Measurements from ENCODE around the gene IFNGR2.

DNA sequence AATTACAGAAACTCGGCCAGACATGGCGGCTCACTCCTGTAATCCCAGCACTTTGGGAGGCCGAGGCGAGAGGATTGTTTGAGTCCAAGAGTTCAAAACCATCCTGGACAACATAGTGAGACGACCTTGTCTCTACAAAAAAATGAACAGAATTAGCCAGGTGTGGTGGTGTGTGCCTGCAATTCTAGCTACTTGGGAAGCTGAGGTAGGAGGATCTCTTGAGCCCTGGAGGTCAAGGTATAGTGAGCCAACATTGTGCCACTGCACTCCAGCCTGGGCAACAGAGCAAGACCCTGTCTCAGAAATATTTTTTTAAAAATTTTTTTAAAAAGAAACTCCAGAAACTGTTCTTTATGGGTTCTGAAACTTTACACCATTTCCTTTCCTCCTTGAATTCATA is 38.4 kb upstream of the IFNGR2 start:
- TF ChIP-seq, protein P1, sequence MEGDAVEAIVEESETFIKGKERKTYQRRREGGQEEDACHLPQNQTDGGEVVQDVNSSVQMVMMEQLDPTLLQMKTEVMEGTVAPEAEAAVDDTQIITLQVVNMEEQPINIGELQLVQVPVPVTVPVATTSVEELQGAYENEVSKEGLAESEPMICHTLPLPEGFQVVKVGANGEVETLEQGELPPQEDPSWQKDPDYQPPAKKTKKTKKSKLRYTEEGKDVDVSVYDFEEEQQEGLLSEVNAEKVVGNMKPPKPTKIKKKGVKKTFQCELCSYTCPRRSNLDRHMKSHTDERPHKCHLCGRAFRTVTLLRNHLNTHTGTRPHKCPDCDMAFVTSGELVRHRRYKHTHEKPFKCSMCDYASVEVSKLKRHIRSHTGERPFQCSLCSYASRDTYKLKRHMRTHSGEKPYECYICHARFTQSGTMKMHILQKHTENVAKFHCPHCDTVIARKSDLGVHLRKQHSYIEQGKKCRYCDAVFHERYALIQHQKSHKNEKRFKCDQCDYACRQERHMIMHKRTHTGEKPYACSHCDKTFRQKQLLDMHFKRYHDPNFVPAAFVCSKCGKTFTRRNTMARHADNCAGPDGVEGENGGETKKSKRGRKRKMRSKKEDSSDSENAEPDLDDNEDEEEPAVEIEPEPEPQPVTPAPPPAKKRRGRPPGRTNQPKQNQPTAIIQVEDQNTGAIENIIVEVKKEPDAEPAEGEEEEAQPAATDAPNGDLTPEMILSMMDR (IDR thresholded peaks at IDR 0.05), result no peak
- no peak for TF ChIP-seq POLR2A (IDR thresholded peaks at IDR 0.05)

Data from ovary (tissue), 3 donors.